SK-N-SH (cell line): ENCODE measurements around the gene SHROOM1.

Experiments used
- CHD2 ChIP-seq: fragments of 150-350 bp; IDR thresholded peaks from 2 replicates; pipeline ENCODE4 v1.6.1; 2018; ENCODE audit warnings: low read length; ENCODE audit not compliant: partially characterized antibody
- CTCF ChIP-seq: fragments of 200-600 bp; sonication (generic); IDR thresholded peaks from 2 replicates; pipeline ENCODE4 v1.6.1; 2017; ENCODE audit warnings: antibody characterized with exemption, mild to moderate bottlenecking, moderate library complexity
- ELF1 ChIP-seq: IDR thresholded peaks from 2 replicates; pipeline ENCODE4 v1.4.0; 2012
- EZH2phosphoT487 ChIP-seq: fragments of 200-600 bp; sonication (generic); IDR thresholded peaks from 2 replicates; pipeline ENCODE4 v1.6.1; 2017; ENCODE audit warnings: low read depth, mixed run types, mild to moderate bottlenecking, antibody characterized with exemption, moderate library complexity, borderline replicate concordance
- JUND ChIP-seq: IDR thresholded peaks from 2 replicates; pipeline ENCODE4 v1.4.0; 2012
- NRF1 ChIP-seq: IDR thresholded peaks from 2 replicates; pipeline ENCODE4 v1.6.1; 2012; ENCODE audit warnings: low read depth, mild to moderate bottlenecking, low read length
- POLR2AphosphoS5 ChIP-seq: IDR thresholded peaks from 2 replicates; pipeline ENCODE4 v1.6.1; 2012; ENCODE audit warnings: low read depth, low read length
- RAD21 ChIP-seq: IDR thresholded peaks from 2 replicates; pipeline ENCODE4 v1.6.1; 2012; ENCODE audit warnings: mild to moderate bottlenecking, low read length
- TAF1 ChIP-seq: IDR thresholded peaks from 2 replicates; pipeline ENCODE4 v1.6.1; 2012; ENCODE audit warnings: low read depth, mild to moderate bottlenecking, low read length, moderate library complexity, borderline replicate concordance
- TEAD4 ChIP-seq: IDR thresholded peaks from 2 replicates; pipeline ENCODE4 v1.4.0; 2012; ENCODE audit warnings: mild to moderate bottlenecking, borderline replicate concordance; ENCODE audit not compliant: insufficient read depth

DNA sequence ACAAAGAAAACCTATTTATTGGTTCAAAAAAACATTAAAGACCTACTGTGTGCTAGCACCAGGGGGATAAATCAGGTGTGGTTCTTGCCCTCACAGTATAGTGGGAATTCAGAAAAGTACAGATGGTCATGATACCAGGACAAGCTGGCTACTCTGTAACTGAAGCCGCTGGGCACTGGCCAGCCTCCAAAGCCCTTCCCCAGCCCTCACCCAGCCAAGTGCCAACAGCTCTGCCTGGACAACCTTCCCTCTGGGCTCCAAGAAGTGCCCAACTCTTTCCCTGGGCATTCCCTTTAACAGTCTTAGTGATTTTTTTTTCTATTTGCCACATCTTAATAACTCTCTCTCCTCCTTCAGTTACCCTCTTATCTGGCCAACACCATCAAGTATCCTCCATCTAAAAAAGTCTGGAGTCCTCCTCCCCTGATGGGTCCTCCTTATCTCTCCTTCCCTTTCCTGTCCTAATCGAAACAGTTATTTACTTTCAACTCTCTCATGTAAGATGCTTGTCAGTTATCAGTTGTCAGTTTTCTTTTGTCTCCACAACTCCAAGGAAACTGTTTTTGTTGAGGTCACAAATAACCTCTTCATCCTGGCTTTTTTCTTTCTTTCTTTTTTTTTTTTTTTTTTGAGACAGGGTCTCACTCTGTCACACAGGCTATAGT, 40.1 kb downstream of the SHROOM1 start:
- TF ChIP-seq CHD2 (no peak), CTCF (no peak), EZH2phosphoT487 (no peak), TEAD4 (no peak), POLR2AphosphoS5 (no peak), ELF1 (no peak), TAF1 (no peak), NRF1 (no peak), RAD21 (no peak), JUND (no peak)
